HepG2 (cell line): Measurements from ENCODE around the gene SLC22A5. TPM values are rescaled to one million over a fixed set of nuclear protein-coding genes. Genes with fewer than 3 reads are reported as not detected.

Source experiments
- CC2D1A ChIP-seq: sonication (generic); formaldehyde crosslinking; IDR thresholded peaks from 2 replicates; pipeline ENCODE4 v1.8.1; 2023; ENCODE audit warnings: mild to moderate bottlenecking, missing genetic modification reagents
- FOXA1 ChIP-seq, 2 experiments: fragments of 450-650 bp in 1 of 2; sonication (generic) in 1 of 2; formaldehyde crosslinking in 1 of 2; IDR thresholded peaks; 2 replicates each; pipeline versions ENCODE4 v1.4.0 to v1.6.1; 2016 to 2020; ENCODE audit warnings: missing genetic modification reagents in 1 of 2
- GPN1 ChIP-seq: sonication (generic); formaldehyde crosslinking; IDR thresholded peaks from 2 replicates; pipeline ENCODE4 v1.5.1; 2020; ENCODE audit warnings: missing genetic modification reagents, borderline replicate concordance
- KLF16 ChIP-seq, 2 experiments: sonication (generic) in 1 of 2; formaldehyde crosslinking in 1 of 2; IDR thresholded peaks; 2 replicates each; pipeline versions ENCODE4 v1.6.1 to v1.8.0; 2016 to 2023; ENCODE audit warnings: missing genetic modification reagents in 2 of 2, missing compliant biosample characterization in 1 of 2
- NFIB ChIP-seq: sonication (generic); formaldehyde crosslinking; IDR thresholded peaks from 2 replicates; pipeline ENCODE4 v1.9.0; 2021; ENCODE audit warnings: missing genetic modification reagents, mild to moderate bottlenecking, borderline replicate concordance
- SOX13 ChIP-seq, 3 experiments: fragments of 450-650 bp in 1 of 3; sonication (generic) in 1 of 3; formaldehyde crosslinking in 1 of 3; IDR thresholded peaks in 2 of 3; conservative IDR thresholded peaks in 1 of 3; 2 replicates each; pipeline versions ENCODE4 v1.5.0 to v1.6.1; 2016 to 2020; ENCODE audit warnings: antibody characterized with exemption in 1 of 3, mild to moderate bottlenecking in 1 of 3, missing compliant biosample characterization in 1 of 3, missing genetic modification reagents in 1 of 3, moderate library complexity in 1 of 3
- TMF1 ChIP-seq: sonication (generic); formaldehyde crosslinking; IDR thresholded peaks from 2 replicates; pipeline ENCODE4 v1.8.1; 2022; ENCODE audit warnings: low read depth, missing genetic modification reagents
- polyA plus RNA-seq, 8 experiments: library from polyadenylated mRNA; depleted of rRNA in 3 of 8; stranded (reverse) in 7 of 8; unstranded in 1 of 8; fragments of >200 nt; fragmentation: Illumina TruSeq in 4 of 8; extraction: Trizol in 4 of 8; gene quantifications; 2 replicates each; pipeline versions ENCODE4 v1.2.1 to v1.2.3, GENCODE V29; 2011 to 2016; ENCODE audit warnings: low read depth in 4 of 8, missing spikeins in 1 of 8, mixed read lengths in 1 of 8; ENCODE audit not compliant: insufficient read depth in 1 of 8
- total RNA-seq, 5 experiments: library from RNA; depleted of rRNA; stranded (reverse); fragments of >200 nt; fragmentation: Illumina TruSeq; extraction: Trizol; gene quantifications; 2 replicates each; pipeline ENCODE4 v1.2.3, GENCODE V29; 2016; ENCODE audit warnings: low read depth in 1 of 5
- TF ChIP-seq, protein P1 (sequence below), 2 experiments: sonication (generic) in 1 of 2; formaldehyde crosslinking in 1 of 2; IDR thresholded peaks; 2 replicates each; pipeline versions ENCODE4 v1.6.1 to v1.9.0; 2014 to 2022; ENCODE audit warnings: antibody characterized with exemption in 1 of 2, borderline replicate concordance in 1 of 2, inconsistent platforms in 1 of 2, low read depth in 1 of 2, missing genetic modification reagents in 1 of 2
- TF ChIP-seq, protein P2 (sequence below): sonication (generic); formaldehyde crosslinking; conservative IDR thresholded peaks from 2 replicates; pipeline ENCODE4 v1.4.0; 2020; ENCODE audit warnings: mild to moderate bottlenecking, missing genetic modification reagents, moderate library complexity
- TF ChIP-seq, protein P3 (sequence below): sonication (generic); formaldehyde crosslinking; IDR thresholded peaks from 2 replicates; pipeline ENCODE4 v1.5.0; 2020; ENCODE audit warnings: missing genetic modification reagents
- TF ChIP-seq, protein P4 (sequence below): sonication (generic); formaldehyde crosslinking; IDR thresholded peaks from 2 replicates; pipeline ENCODE4; 2020; ENCODE audit warnings: missing genetic modification reagents, mild to moderate bottlenecking, borderline replicate concordance

SLC22A5 gene
- total and polyA plus RNA-seq, 2 of the 13 experiments (the other 11 are each of a cell fraction or from before 2014, with no cell fraction given): 7.1 to 15.1 TPM

DNA sequence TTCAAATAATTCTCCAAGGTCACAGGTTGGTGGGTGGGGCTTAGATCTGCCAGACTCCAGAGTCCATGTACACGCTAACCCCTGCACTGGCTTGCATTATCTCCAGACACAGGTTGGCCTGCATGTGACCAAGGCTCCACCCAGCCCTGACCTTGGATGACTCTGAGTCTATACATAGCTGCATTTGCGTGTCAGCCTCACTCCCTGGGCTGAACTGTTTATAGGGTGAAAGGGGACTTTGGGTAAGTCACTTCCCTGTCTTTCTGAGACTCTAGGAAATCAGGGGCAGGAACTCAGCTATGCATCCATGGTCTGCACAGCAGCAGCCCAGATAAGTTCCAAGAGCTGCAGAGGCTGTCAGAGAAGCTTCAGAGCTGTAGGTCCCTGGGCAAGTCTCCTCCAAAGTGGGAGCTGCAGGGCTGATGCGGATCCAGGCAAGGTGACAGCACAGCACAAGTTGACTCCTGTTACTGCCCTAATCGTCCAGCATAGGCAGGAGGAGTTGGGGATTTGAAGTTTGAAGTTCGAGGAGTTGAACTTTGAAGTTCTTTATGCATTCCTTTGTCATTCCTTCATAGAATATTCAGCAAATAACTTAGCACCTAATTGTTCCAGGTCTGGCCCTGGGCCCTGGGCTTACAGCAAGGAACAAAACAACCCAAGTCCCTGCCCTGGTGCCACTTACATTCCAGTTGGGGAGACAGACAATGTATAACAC lies 53.4 kb downstream of the SLC22A5 start (continued):
- TF ChIP-seq, protein P1, sequence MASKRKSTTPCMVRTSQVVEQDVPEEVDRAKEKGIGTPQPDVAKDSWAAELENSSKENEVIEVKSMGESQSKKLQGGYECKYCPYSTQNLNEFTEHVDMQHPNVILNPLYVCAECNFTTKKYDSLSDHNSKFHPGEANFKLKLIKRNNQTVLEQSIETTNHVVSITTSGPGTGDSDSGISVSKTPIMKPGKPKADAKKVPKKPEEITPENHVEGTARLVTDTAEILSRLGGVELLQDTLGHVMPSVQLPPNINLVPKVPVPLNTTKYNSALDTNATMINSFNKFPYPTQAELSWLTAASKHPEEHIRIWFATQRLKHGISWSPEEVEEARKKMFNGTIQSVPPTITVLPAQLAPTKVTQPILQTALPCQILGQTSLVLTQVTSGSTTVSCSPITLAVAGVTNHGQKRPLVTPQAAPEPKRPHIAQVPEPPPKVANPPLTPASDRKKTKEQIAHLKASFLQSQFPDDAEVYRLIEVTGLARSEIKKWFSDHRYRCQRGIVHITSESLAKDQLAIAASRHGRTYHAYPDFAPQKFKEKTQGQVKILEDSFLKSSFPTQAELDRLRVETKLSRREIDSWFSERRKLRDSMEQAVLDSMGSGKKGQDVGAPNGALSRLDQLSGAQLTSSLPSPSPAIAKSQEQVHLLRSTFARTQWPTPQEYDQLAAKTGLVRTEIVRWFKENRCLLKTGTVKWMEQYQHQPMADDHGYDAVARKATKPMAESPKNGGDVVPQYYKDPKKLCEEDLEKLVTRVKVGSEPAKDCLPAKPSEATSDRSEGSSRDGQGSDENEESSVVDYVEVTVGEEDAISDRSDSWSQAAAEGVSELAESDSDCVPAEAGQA (IDR thresholded peaks at IDR 0.05; ENCODE audit: low read depth): no peak
- TF ChIP-seq, protein P1 (CRISPR knock-in tag; IDR thresholded peaks at IDR 0.05; ENCODE audit: borderline replicate concordance): no peak
- TF ChIP-seq FOXA1 (IDR thresholded peaks at IDR 0.05) (no peak), FOXA1 (CRISPR knock-in tag; IDR thresholded peaks at IDR 0.05) (peak; percentile 51; the same call in 1 of the 2 replicates), KLF16 (CRISPR knock-in tag; IDR thresholded peaks at IDR 0.05) (0 out of 4 replicates have a peak, but pooled peaks of 1 of the 2 experiments have one; percentile 39), NFIB (CRISPR knock-in tag) (no peak), TMF1 (CRISPR knock-in tag) (no peak), SOX13 (IDR thresholded peaks at IDR 0.05) (no peak), SOX13 (CRISPR knock-in tag; conservative IDR thresholded peaks at IDR 0.05 in 1 of 2, IDR thresholded peaks at IDR 0.05 in 1 of 2) (peak in 1 of 2 experiments; percentile 69; a peak in 2 of 4 replicates), CC2D1A (CRISPR knock-in tag) (no peak), GPN1 (CRISPR knock-in tag) (no peak)
- TF ChIP-seq, protein P2, sequence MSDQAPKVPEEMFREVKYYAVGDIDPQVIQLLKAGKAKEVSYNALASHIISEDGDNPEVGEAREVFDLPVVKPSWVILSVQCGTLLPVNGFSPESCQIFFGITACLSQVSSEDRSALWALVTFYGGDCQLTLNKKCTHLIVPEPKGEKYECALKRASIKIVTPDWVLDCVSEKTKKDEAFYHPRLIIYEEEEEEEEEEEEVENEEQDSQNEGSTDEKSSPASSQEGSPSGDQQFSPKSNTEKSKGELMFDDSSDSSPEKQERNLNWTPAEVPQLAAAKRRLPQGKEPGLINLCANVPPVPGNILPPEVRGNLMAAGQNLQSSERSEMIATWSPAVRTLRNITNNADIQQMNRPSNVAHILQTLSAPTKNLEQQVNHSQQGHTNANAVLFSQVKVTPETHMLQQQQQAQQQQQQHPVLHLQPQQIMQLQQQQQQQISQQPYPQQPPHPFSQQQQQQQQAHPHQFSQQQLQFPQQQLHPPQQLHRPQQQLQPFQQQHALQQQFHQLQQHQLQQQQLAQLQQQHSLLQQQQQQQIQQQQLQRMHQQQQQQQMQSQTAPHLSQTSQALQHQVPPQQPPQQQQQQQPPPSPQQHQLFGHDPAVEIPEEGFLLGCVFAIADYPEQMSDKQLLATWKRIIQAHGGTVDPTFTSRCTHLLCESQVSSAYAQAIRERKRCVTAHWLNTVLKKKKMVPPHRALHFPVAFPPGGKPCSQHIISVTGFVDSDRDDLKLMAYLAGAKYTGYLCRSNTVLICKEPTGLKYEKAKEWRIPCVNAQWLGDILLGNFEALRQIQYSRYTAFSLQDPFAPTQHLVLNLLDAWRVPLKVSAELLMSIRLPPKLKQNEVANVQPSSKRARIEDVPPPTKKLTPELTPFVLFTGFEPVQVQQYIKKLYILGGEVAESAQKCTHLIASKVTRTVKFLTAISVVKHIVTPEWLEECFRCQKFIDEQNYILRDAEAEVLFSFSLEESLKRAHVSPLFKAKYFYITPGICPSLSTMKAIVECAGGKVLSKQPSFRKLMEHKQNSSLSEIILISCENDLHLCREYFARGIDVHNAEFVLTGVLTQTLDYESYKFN (CRISPR knock-in tag): peak; percentile 62; the same call in 1 of the 2 replicates
- TF ChIP-seq, protein P3, sequence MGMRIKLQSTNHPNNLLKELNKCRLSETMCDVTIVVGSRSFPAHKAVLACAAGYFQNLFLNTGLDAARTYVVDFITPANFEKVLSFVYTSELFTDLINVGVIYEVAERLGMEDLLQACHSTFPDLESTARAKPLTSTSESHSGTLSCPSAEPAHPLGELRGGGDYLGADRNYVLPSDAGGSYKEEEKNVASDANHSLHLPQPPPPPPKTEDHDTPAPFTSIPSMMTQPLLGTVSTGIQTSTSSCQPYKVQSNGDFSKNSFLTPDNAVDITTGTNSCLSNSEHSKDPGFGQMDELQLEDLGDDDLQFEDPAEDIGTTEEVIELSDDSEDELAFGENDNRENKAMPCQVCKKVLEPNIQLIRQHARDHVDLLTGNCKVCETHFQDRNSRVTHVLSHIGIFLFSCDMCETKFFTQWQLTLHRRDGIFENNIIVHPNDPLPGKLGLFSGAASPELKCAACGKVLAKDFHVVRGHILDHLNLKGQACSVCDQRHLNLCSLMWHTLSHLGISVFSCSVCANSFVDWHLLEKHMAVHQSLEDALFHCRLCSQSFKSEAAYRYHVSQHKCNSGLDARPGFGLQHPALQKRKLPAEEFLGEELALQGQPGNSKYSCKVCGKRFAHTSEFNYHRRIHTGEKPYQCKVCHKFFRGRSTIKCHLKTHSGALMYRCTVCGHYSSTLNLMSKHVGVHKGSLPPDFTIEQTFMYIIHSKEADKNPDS (CRISPR knock-in tag): no peak
- TF ChIP-seq, protein P4, sequence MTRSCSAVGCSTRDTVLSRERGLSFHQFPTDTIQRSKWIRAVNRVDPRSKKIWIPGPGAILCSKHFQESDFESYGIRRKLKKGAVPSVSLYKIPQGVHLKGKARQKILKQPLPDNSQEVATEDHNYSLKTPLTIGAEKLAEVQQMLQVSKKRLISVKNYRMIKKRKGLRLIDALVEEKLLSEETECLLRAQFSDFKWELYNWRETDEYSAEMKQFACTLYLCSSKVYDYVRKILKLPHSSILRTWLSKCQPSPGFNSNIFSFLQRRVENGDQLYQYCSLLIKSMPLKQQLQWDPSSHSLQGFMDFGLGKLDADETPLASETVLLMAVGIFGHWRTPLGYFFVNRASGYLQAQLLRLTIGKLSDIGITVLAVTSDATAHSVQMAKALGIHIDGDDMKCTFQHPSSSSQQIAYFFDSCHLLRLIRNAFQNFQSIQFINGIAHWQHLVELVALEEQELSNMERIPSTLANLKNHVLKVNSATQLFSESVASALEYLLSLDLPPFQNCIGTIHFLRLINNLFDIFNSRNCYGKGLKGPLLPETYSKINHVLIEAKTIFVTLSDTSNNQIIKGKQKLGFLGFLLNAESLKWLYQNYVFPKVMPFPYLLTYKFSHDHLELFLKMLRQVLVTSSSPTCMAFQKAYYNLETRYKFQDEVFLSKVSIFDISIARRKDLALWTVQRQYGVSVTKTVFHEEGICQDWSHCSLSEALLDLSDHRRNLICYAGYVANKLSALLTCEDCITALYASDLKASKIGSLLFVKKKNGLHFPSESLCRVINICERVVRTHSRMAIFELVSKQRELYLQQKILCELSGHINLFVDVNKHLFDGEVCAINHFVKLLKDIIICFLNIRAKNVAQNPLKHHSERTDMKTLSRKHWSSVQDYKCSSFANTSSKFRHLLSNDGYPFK: 0 out of 2 replicates have a peak, but pooled peaks have one; percentile 33
